Hematopoietic multipotent progenitor cell treated with erythropoietin and hydrocortisone succinate and interleukin-3 and kit ligand, for 8 days (in vitro differentiated cells): Measurements from ENCODE around the gene NRXN2.

ENCODE experiments used
- DNase-seq: peaks from one replicate; pipeline ENCODE4 v3.0.0-alpha.2; 2015

The NRXN2 gene

GRCh38 chr11:64643920-64644646 is 78.9 kb downstream of the NRXN2 start:
- DNase-seq = no peak

GRCh38 chr11:64643256-64643881 is 79.6 kb downstream of the NRXN2 start:
- no peak for DNase-seq

GRCh38 chr11:64642871-64643255 is 80.1 kb downstream of the NRXN2 start:
- no peak for DNase-seq

GRCh38 chr11:64642418-64642735 is 80.6 kb downstream of the NRXN2 start:
- no peak for DNase-seq

- DNase-seq = no peak
These were observed 81.2 kb downstream of the NRXN2 start for GRCh38 chr11:64641596-64642417.

- DNase-seq = no peak
These were observed 83.1 kb downstream of the NRXN2 start for GRCh38 chr11:64639885-64640284.

GRCh38 chr11:64638829-64639228 is 84.2 kb downstream of the NRXN2 start:
- DNase-seq = no peak

GRCh38 chr11:64638018-64638665 is 84.9 kb downstream of the NRXN2 start:
- DNase-seq = no peak

- DNase-seq = no peak
These were observed 85.5 kb downstream of the NRXN2 start for GRCh38 chr11:64637334-64638017.

- DNase-seq = no peak
These were observed 89.3 kb downstream of the NRXN2 start for GRCh38 chr11:64633555-64634159.

- DNase-seq = no peak
These were observed 90.3 kb downstream of the NRXN2 start for GRCh38 chr11:64632654-64633053.

GRCh38 chr11:64632237-64632636 is 90.8 kb downstream of the NRXN2 start:
- DNase-seq = no peak

- no peak for DNase-seq
These were observed 91.3 kb downstream of the NRXN2 start for GRCh38 chr11:64631675-64632074.

GRCh38 chr11:64629796-64630562 is 93.0 kb downstream of the NRXN2 start:
- DNase-seq = no peak

- no peak for DNase-seq
These were observed 93.9 kb downstream of the NRXN2 start for GRCh38 chr11:64629103-64629502.

GRCh38 chr11:64628596-64628995 is 94.4 kb downstream of the NRXN2 start:
- no peak for DNase-seq

GRCh38 chr11:64627371-64627770 is 95.6 kb downstream of the NRXN2 start:
- DNase-seq = no peak

- DNase-seq = no peak
These were observed 96.4 kb downstream of the NRXN2 start for GRCh38 chr11:64626637-64627036.

GRCh38 chr11:64624883-64625481 is 98.0 kb downstream of the NRXN2 start:
- DNase-seq = peak; percentile 27

GRCh38 chr11:64622681-64623080 is 100.3 kb downstream of the NRXN2 start:
- DNase-seq = no peak
